Osteocyte (in vitro differentiated cells): ENCODE results near the gene CCDC63. TPM values are rescaled to one million over a fixed set of nuclear protein-coding genes. Genes with fewer than 3 reads are reported as not detected.

ENCODE experiments used
- DNase-seq: peaks from one replicate; pipeline ENCODE4 v3.0.0; 2021; ENCODE audit warnings: mixed read lengths; ENCODE audit not compliant: unreplicated experiment; ENCODE audit errors: extremely low spot score
- H3K27ac Mint-ChIP-seq: one replicate; pipeline ENCODE4 v1.8.0; 2021; ENCODE audit warnings: mild to moderate bottlenecking, mixed read lengths; ENCODE audit not compliant: unreplicated experiment
- H3K27me3 Mint-ChIP-seq: one replicate; pipeline ENCODE4 v1.8.0; 2021; ENCODE audit warnings: mixed read lengths; ENCODE audit not compliant: unreplicated experiment
- H3K36me3 Mint-ChIP-seq: one replicate; pipeline ENCODE4 v1.8.0; 2021; ENCODE audit warnings: mixed read lengths; ENCODE audit not compliant: unreplicated experiment
- H3K4me1 Mint-ChIP-seq: one replicate; pipeline ENCODE4 v1.8.0; 2021; ENCODE audit warnings: mixed read lengths; ENCODE audit not compliant: unreplicated experiment
- H3K4me3 Mint-ChIP-seq: one replicate; pipeline ENCODE4 v1.8.0; 2021; ENCODE audit warnings: mild to moderate bottlenecking, moderate library complexity, mixed read lengths; ENCODE audit not compliant: unreplicated experiment
- H3K9me3 Mint-ChIP-seq: one replicate; pipeline ENCODE4 v1.8.0; 2021; ENCODE audit warnings: mixed read lengths; ENCODE audit not compliant: unreplicated experiment
- long read RNA-seq: library from polyadenylated mRNA; unstranded; transcript quantifications from one replicate; pipeline ENCODE4 v2.0.0, GENCODE V29; 2021
- total RNA-seq: library from RNA; stranded (reverse); gene quantifications from 2 replicates; pipeline ENCODE4 v1.2.1, GENCODE V29; 2021
- TF ChIP-seq, protein P1 (sequence below): fragments of 200-600 bp; sonication (generic); IDR thresholded peaks from 2 replicates; pipeline ENCODE4 v1.5.0; 2021; ENCODE audit warnings: antibody characterized with exemption, mild to moderate bottlenecking, moderate library complexity

CCDC63 gene
- total RNA-seq, result not detected in 2 replicates
- long read RNA-seq, result 0 reads

- no peaks in the 10 kb centered on the region for H3K36me3 Mint-ChIP-seq
These were observed at the start of gene CCDC63 for GRCh38 chr12:110846615-110847566. CCDC63 (plus strand) TSS chr12:110846987; CDS start chr12:110852955, 5,968 bp downstream.

GRCh38 chr12:110798461-110798860 lies 48.3 kb upstream of the CCDC63 start:
- no peak for DNase-seq
- Mint-ChIP-seq H3K4me3 (no peak overlapping the region), H3K9me3 (no peaks in the 10 kb centered on the region), H3K27me3 (peaks cover 5% of the 10 kb centered on the region), H3K36me3 (no peaks in the 10 kb centered on the region), H3K4me1 (peaks cover 13% of the 10 kb centered on the region), H3K27ac (no peak overlapping the region)
- TF ChIP-seq, protein P1, sequence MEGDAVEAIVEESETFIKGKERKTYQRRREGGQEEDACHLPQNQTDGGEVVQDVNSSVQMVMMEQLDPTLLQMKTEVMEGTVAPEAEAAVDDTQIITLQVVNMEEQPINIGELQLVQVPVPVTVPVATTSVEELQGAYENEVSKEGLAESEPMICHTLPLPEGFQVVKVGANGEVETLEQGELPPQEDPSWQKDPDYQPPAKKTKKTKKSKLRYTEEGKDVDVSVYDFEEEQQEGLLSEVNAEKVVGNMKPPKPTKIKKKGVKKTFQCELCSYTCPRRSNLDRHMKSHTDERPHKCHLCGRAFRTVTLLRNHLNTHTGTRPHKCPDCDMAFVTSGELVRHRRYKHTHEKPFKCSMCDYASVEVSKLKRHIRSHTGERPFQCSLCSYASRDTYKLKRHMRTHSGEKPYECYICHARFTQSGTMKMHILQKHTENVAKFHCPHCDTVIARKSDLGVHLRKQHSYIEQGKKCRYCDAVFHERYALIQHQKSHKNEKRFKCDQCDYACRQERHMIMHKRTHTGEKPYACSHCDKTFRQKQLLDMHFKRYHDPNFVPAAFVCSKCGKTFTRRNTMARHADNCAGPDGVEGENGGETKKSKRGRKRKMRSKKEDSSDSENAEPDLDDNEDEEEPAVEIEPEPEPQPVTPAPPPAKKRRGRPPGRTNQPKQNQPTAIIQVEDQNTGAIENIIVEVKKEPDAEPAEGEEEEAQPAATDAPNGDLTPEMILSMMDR, result no peak

More at GRCh38 chr12:110846615-110847566, at the start of gene CCDC63:
- Mint-ChIP-seq H3K27me3 (peaks cover 60% of the 10 kb centered on the region), H3K4me3 (no peak within 1 kb of the TSS), H3K9me3 (no peaks in the 10 kb centered on the region), H3K27ac (no peak within 1 kb of the TSS), H3K4me1 (peaks cover 2% of the 10 kb centered on the region)
- TF ChIP-seq, protein P1, result peak; percentile 63
- peak; percentile 85 for DNase-seq

GRCh38 chr12:110802489-110802888 lies 44.3 kb upstream of the CCDC63 start:
- Mint-ChIP-seq H3K4me3 (no peak overlapping the region), H3K27me3 (no peaks in the 10 kb centered on the region), H3K36me3 (no peaks in the 10 kb centered on the region), H3K9me3 (peaks cover 6% of the 10 kb centered on the region), H3K4me1 (no peaks in the 10 kb centered on the region), H3K27ac (no peak overlapping the region)
- TF ChIP-seq, protein P1, result no peak
- DNase-seq, result no peak

DNA sequence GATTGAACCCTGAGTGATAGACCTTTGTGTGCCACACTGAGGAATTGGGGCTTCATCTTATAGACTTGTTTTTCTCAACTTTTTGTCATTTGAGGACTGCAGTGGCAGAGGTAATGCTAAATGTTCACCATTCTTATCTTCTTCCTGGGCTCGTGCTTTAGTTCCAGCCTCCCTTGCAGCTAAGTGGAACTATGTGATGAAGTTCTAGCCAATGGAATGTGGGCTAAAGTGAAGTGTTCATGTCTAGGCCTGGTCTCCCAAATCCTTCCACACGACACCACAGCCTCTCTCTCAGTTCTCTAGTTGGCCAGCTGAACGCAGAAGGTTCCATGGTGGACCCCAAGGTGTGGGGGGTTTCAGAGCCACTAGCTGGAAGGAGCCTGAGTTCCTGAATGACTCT lies 42.4 kb upstream of the CCDC63 start:
- H3K27me3 Mint-ChIP-seq, result peaks cover 3% of the 10 kb centered on the region
- H3K4me1 Mint-ChIP-seq, result no peaks in the 10 kb centered on the region
- no peak overlapping the region for H3K4me3 Mint-ChIP-seq
- H3K27ac Mint-ChIP-seq, result no peak overlapping the region
- TF ChIP-seq, protein P1, result no peak
- DNase-seq, result no peak
- H3K9me3 Mint-ChIP-seq, result peaks cover 6% of the 10 kb centered on the region
- no peaks in the 10 kb centered on the region for H3K36me3 Mint-ChIP-seq

- H3K27ac Mint-ChIP-seq, result no peak overlapping the region
- H3K9me3 Mint-ChIP-seq, result peaks cover 6% of the 10 kb centered on the region
- H3K4me3 Mint-ChIP-seq, result no peak overlapping the region
- no peaks in the 10 kb centered on the region for H3K36me3 Mint-ChIP-seq
- TF ChIP-seq, protein P1, result no peak
- H3K4me1 Mint-ChIP-seq, result no peaks in the 10 kb centered on the region
- no peak for DNase-seq
- peaks cover 19% of the 10 kb centered on the region for H3K27me3 Mint-ChIP-seq
These were observed 39.1 kb upstream of the CCDC63 start for GRCh38 chr12:110807640-110808039.
